IMR-90 (cell line): ENCODE data around the gene RCAN2. TPM values are rescaled to one million over a fixed set of nuclear protein-coding genes. Genes with fewer than 3 reads are reported as not detected.

Experiments used
- ATAC-seq: fragments of 200-7000 bp; cut with Tn5 transposase; 2 replicates; pipeline ENCODE4 v1.9.1; 2020; ENCODE audit warnings: low read depth, mild to moderate bottlenecking, moderate library complexity
- BruUV-seq: library from RNA; stranded (reverse); fragments of 400-500 nt; replicated peaks from 2 replicates; lab custom pipeline; 2021; lab: Mats Ljungman, UMichigan
- CTCF ChIA-PET: fragments of 300-600 bp; formaldehyde crosslinking; extraction: SDS; loops from one replicate; lab custom pipeline; 2021; ENCODE audit warnings: antibody characterized with exemption; lab: Yijun Ruan, JAX
- POLR2A ChIA-PET: fragments of 300-600 bp; sonication (Branson Sonifier 250); formaldehyde crosslinking; loops from one replicate; lab custom pipeline; 2022; ENCODE audit warnings: antibody characterized with exemption; ENCODE audit not compliant: unreplicated experiment; lab: Charles Lee
- DNase-seq: peaks from one replicate; pipeline ENCODE4 v3.0.0; 2013
- H2AFZ ChIP-seq: replicated peaks from 2 replicates; pipeline ENCODE3; 2013; ENCODE audit warnings: low read length, mild to moderate bottlenecking; ENCODE audit not compliant: poor library complexity
- H2AK5ac ChIP-seq: 2 replicates; pipeline ENCODE4 v1.6.1; 2013; ENCODE audit warnings: low read depth, low read length, inconsistent platforms
- H2AK9ac ChIP-seq: replicated peaks from 2 replicates; pipeline ENCODE3; 2013; ENCODE audit warnings: mild to moderate bottlenecking, low read depth, low read length, moderate library complexity; ENCODE audit not compliant: poor library complexity
- H2BK120ac ChIP-seq: 2 replicates; pipeline ENCODE4 v1.6.1; 2013; ENCODE audit warnings: low read depth, low read length, inconsistent platforms
- H2BK15ac ChIP-seq: 3 replicates; pipeline ENCODE4 v1.6.1; 2013; ENCODE audit warnings: low read depth, low read length, inconsistent platforms
- H2BK20ac ChIP-seq: 2 replicates; pipeline ENCODE4 v1.6.1; 2013; ENCODE audit warnings: low read depth, mild to moderate bottlenecking, inconsistent platforms, low read length, moderate library complexity
- H2BK5ac ChIP-seq: 2 replicates; pipeline ENCODE4 v1.6.1; 2013; ENCODE audit warnings: mild to moderate bottlenecking, low read depth, low read length, inconsistent platforms; ENCODE audit not compliant: poor library complexity, severe bottlenecking
- H3K14ac ChIP-seq: replicated peaks from 2 replicates; pipeline ENCODE4 v1.6.1; 2013; ENCODE audit warnings: low read depth, low read length, inconsistent platforms
- H3K18ac ChIP-seq: 2 replicates; pipeline ENCODE4 v1.6.1; 2013; ENCODE audit warnings: low read depth, low read length, control low read depth
- H3K23ac ChIP-seq: 2 replicates; pipeline ENCODE4 v1.6.1; 2013; ENCODE audit warnings: low read depth, low read length, inconsistent platforms
- H3K27ac ChIP-seq: 2 replicates; pipeline ENCODE4 v1.5.1; 2013; ENCODE audit warnings: mild to moderate bottlenecking, control low read depth, low read length; ENCODE audit not compliant: insufficient read depth
- H3K27me3 ChIP-seq: 2 replicates; pipeline ENCODE4 v1.6.1; 2013; ENCODE audit warnings: low read length; ENCODE audit not compliant: control insufficient read depth, insufficient read depth
- H3K36me3 ChIP-seq: 2 replicates; pipeline ENCODE4 v1.6.1; 2013; ENCODE audit warnings: low read length, mixed read lengths; ENCODE audit not compliant: control insufficient read depth, insufficient read depth
- H3K4ac ChIP-seq: 2 replicates; pipeline ENCODE4 v1.6.1; 2013; ENCODE audit warnings: low read depth, low read length, inconsistent platforms
- H3K4me1 ChIP-seq: 2 replicates; pipeline ENCODE4 v1.6.1; 2013; ENCODE audit warnings: low read length, mixed read lengths; ENCODE audit not compliant: control insufficient read depth, insufficient read depth
- H3K4me2 ChIP-seq: 2 replicates; pipeline ENCODE4 v1.6.1; 2013; ENCODE audit warnings: low read depth, mild to moderate bottlenecking, control low read depth, low read length, moderate library complexity
- H3K4me3 ChIP-seq: 2 replicates; pipeline ENCODE4 v1.5.1; 2013; ENCODE audit warnings: low read depth, mild to moderate bottlenecking, control low read depth, low read length, moderate library complexity; ENCODE audit not compliant: insufficient read depth
- H3K56ac ChIP-seq: 2 replicates; pipeline ENCODE4 v1.6.1; 2013; ENCODE audit warnings: low read length, inconsistent platforms; ENCODE audit not compliant: insufficient read depth; ENCODE audit errors: extremely low read depth
- H3K79me1 ChIP-seq, 2 experiments: 2 replicates each; pipeline ENCODE4 v1.6.1; 2013; ENCODE audit warnings: low read length in 2 of 2, inconsistent platforms in 1 of 2, low read depth in 1 of 2
- H3K9ac ChIP-seq: 2 replicates; pipeline ENCODE4 v1.6.1; 2013; ENCODE audit warnings: low read depth, low read length, control low read depth
- H3K9me1 ChIP-seq: 2 replicates; pipeline ENCODE4 v1.6.1; 2013; ENCODE audit warnings: low read length, inconsistent platforms; ENCODE audit not compliant: insufficient read depth
- H3K9me3 ChIP-seq: 2 replicates; pipeline ENCODE4 v1.6.1; 2013; ENCODE audit warnings: low read length; ENCODE audit not compliant: control insufficient read depth, insufficient read depth
- H4K20me1 ChIP-seq: 2 replicates; pipeline ENCODE4 v1.6.1; 2013; ENCODE audit warnings: low read length, inconsistent platforms; ENCODE audit not compliant: insufficient read depth
- H4K5ac ChIP-seq: 2 replicates; pipeline ENCODE4 v1.6.1; 2013; ENCODE audit warnings: mild to moderate bottlenecking, low read depth, low read length, control low read depth
- H4K8ac ChIP-seq, 2 experiments: 2 replicates each; pipeline ENCODE4 v1.6.1; 2013; ENCODE audit warnings: low read depth in 2 of 2, low read length in 2 of 2, control low read depth in 1 of 2, inconsistent platforms in 1 of 2
- H4K91ac ChIP-seq: 2 replicates; pipeline ENCODE4 v1.6.1; 2013; ENCODE audit warnings: low read depth, low read length, inconsistent platforms; ENCODE audit not compliant: insufficient read depth
- CHD1 ChIP-seq: IDR thresholded peaks from 2 replicates; pipeline ENCODE4 v1.6.1; 2012; ENCODE audit warnings: low read depth, low read length, improper control_type of control experiment
- CTCF ChIP-seq: conservative IDR thresholded peaks from 2 replicates; pipeline ENCODE4 v1.5.1; 2012; ENCODE audit warnings: mild to moderate bottlenecking, low read depth, low read length, improper control_type of control experiment
- FOS ChIP-seq: fragments of 150-350 bp; IDR thresholded peaks from 2 replicates; pipeline ENCODE4 v1.6.1; 2016; ENCODE audit warnings: low read depth, low read length
- SMC3 ChIP-seq: fragments of 150-350 bp; IDR thresholded peaks from 2 replicates; pipeline ENCODE4 v1.6.1; 2016; ENCODE audit warnings: low read depth, mild to moderate bottlenecking, antibody characterized with exemption, low read length, moderate library complexity
- dilution Hi-C: fragments of 300-500 bp; cut with HindIII; formaldehyde crosslinking; loops from one replicate; pipeline ENCODE4 v1.14.3; 2018; ENCODE audit warnings: low sequenced_read_pairs; ENCODE audit not compliant: unreplicated experiment
- in situ Hi-C: fragments of 300-500 bp; cut with MboI; formaldehyde crosslinking; loops from 3 replicates; pipeline ENCODE4 v1.14.3; 2019; ENCODE audit warnings: low sequenced_read_pairs, inconsistent platforms, mixed read lengths
- intact Hi-C: fragments of 100-400 bp; cut with micrococcal nuclease; formaldehyde crosslinking; loops from 2 replicates; pipeline ENCODE4 v1.10.0; 2022
- polyA plus RNA-seq, 3 experiments: library from polyadenylated mRNA; depleted of rRNA; stranded (reverse); fragments of >200 nt; gene quantifications; 2 replicates each; pipeline ENCODE4 v1.2.3, GENCODE V29; 2012; ENCODE audit warnings: low replicate concordance in 1 of 3
- total RNA-seq: library from RNA; depleted of rRNA; stranded (reverse); fragments of >200 nt; gene quantifications from 2 replicates; pipeline ENCODE4 v1.2.3, GENCODE V29; 2012

RCAN2 gene
- total and polyA plus RNA-seq, 2 of the 4 experiments (the other 2 are of a cell fraction): 1.3 to 1.8 TPM

GRCh38 chr6:46507426-46507825 is 16.2 kb upstream of the RCAN2 start:
- H3K23ac ChIP-seq: no peak overlapping the region
- H2AK9ac ChIP-seq: no peak overlapping the region
- no peaks in the 10 kb centered on the region for H3K4me1 ChIP-seq
- TF ChIP-seq CTCF (no peak), CHD1 (no peak), SMC3 (no peak), FOS (no peak)
- H3K4ac ChIP-seq: no peak overlapping the region
- no peak overlapping the region for H2BK20ac ChIP-seq
- H3K56ac ChIP-seq: no peak overlapping the region
- H4K91ac ChIP-seq: no peak overlapping the region
- no peak overlapping the region for H4K8ac ChIP-seq
- ATAC-seq (no peak), DNase-seq (no peak)
- no peak overlapping the region for H2AK5ac ChIP-seq
- H3K9ac ChIP-seq: no peak overlapping the region
- dilution Hi-C loops (no loop called here), in situ Hi-C loops (no loop called here), intact Hi-C loops (no loop called here)
- H2AFZ ChIP-seq: no peak overlapping the region
- no peak overlapping the region for H3K4me3 ChIP-seq
- H2BK5ac ChIP-seq: no peak overlapping the region
- no peaks in the 10 kb centered on the region for H3K36me3 ChIP-seq
- H3K27ac ChIP-seq: no peak overlapping the region
- no peaks in the 10 kb centered on the region for H3K27me3 ChIP-seq
- no peak overlapping the region for H3K14ac ChIP-seq
- H3K4me2 ChIP-seq: no peak overlapping the region
- no peak overlapping the region for H3K18ac ChIP-seq
- no peaks in the 10 kb centered on the region for H4K20me1 ChIP-seq
- no TSS peak for BruUV-seq
- POLR2A ChIA-PET: no interaction called here
- no peaks in the 10 kb centered on the region for H3K9me1 ChIP-seq
- no peak overlapping the region for H4K5ac ChIP-seq
- H3K9me3 ChIP-seq: no peaks in the 10 kb centered on the region
- H3K79me1 ChIP-seq: no peaks in the 10 kb centered on the region
- H2BK120ac ChIP-seq: no peak overlapping the region
- CTCF ChIA-PET: no interaction called here
- H2BK15ac ChIP-seq: no peak overlapping the region
